IMR-90 (cell line): ENCODE data around the gene PARD3. TPM values are rescaled to one million over a fixed set of nuclear protein-coding genes. Genes with fewer than 3 reads are reported as not detected.

Experiments
- ATAC-seq: fragments of 200-7000 bp; cut with Tn5 transposase; 2 replicates; pipeline ENCODE4 v1.9.1; 2020; ENCODE audit warnings: low read depth, mild to moderate bottlenecking, moderate library complexity
- BruUV-seq: library from RNA; stranded (reverse); fragments of 400-500 nt; replicated peaks from 2 replicates; lab custom pipeline; 2021; lab: Mats Ljungman, UMichigan
- CTCF ChIA-PET: fragments of 300-600 bp; formaldehyde crosslinking; extraction: SDS; loops from one replicate; lab custom pipeline; 2021; ENCODE audit warnings: antibody characterized with exemption; lab: Yijun Ruan, JAX
- POLR2A ChIA-PET: fragments of 300-600 bp; sonication (Branson Sonifier 250); formaldehyde crosslinking; loops from one replicate; lab custom pipeline; 2022; ENCODE audit warnings: antibody characterized with exemption; ENCODE audit not compliant: unreplicated experiment; lab: Charles Lee
- DNase-seq: peaks from one replicate; pipeline ENCODE4 v3.0.0; 2013
- H2AFZ ChIP-seq: replicated peaks from 2 replicates; pipeline ENCODE3; 2013; ENCODE audit warnings: low read length, mild to moderate bottlenecking; ENCODE audit not compliant: poor library complexity
- H2AK5ac ChIP-seq: 2 replicates; pipeline ENCODE4 v1.6.1; 2013; ENCODE audit warnings: low read depth, low read length, inconsistent platforms
- H2AK9ac ChIP-seq: replicated peaks from 2 replicates; pipeline ENCODE3; 2013; ENCODE audit warnings: mild to moderate bottlenecking, low read depth, low read length, moderate library complexity; ENCODE audit not compliant: poor library complexity
- H2BK120ac ChIP-seq: 2 replicates; pipeline ENCODE4 v1.6.1; 2013; ENCODE audit warnings: low read depth, low read length, inconsistent platforms
- H2BK15ac ChIP-seq: 3 replicates; pipeline ENCODE4 v1.6.1; 2013; ENCODE audit warnings: low read depth, low read length, inconsistent platforms
- H2BK20ac ChIP-seq: 2 replicates; pipeline ENCODE4 v1.6.1; 2013; ENCODE audit warnings: low read depth, mild to moderate bottlenecking, inconsistent platforms, low read length, moderate library complexity
- H2BK5ac ChIP-seq: 2 replicates; pipeline ENCODE4 v1.6.1; 2013; ENCODE audit warnings: mild to moderate bottlenecking, low read depth, low read length, inconsistent platforms; ENCODE audit not compliant: poor library complexity, severe bottlenecking
- H3K14ac ChIP-seq: replicated peaks from 2 replicates; pipeline ENCODE4 v1.6.1; 2013; ENCODE audit warnings: low read depth, low read length, inconsistent platforms
- H3K18ac ChIP-seq: 2 replicates; pipeline ENCODE4 v1.6.1; 2013; ENCODE audit warnings: low read depth, low read length, control low read depth
- H3K23ac ChIP-seq: 2 replicates; pipeline ENCODE4 v1.6.1; 2013; ENCODE audit warnings: low read depth, low read length, inconsistent platforms
- H3K27ac ChIP-seq: 2 replicates; pipeline ENCODE4 v1.5.1; 2013; ENCODE audit warnings: mild to moderate bottlenecking, control low read depth, low read length; ENCODE audit not compliant: insufficient read depth
- H3K27me3 ChIP-seq: 2 replicates; pipeline ENCODE4 v1.6.1; 2013; ENCODE audit warnings: low read length; ENCODE audit not compliant: control insufficient read depth, insufficient read depth
- H3K36me3 ChIP-seq: 2 replicates; pipeline ENCODE4 v1.6.1; 2013; ENCODE audit warnings: low read length, mixed read lengths; ENCODE audit not compliant: control insufficient read depth, insufficient read depth
- H3K4ac ChIP-seq: 2 replicates; pipeline ENCODE4 v1.6.1; 2013; ENCODE audit warnings: low read depth, low read length, inconsistent platforms
- H3K4me1 ChIP-seq: 2 replicates; pipeline ENCODE4 v1.6.1; 2013; ENCODE audit warnings: low read length, mixed read lengths; ENCODE audit not compliant: control insufficient read depth, insufficient read depth
- H3K4me2 ChIP-seq: 2 replicates; pipeline ENCODE4 v1.6.1; 2013; ENCODE audit warnings: low read depth, mild to moderate bottlenecking, control low read depth, low read length, moderate library complexity
- H3K4me3 ChIP-seq: 2 replicates; pipeline ENCODE4 v1.5.1; 2013; ENCODE audit warnings: low read depth, mild to moderate bottlenecking, control low read depth, low read length, moderate library complexity; ENCODE audit not compliant: insufficient read depth
- H3K56ac ChIP-seq: 2 replicates; pipeline ENCODE4 v1.6.1; 2013; ENCODE audit warnings: low read length, inconsistent platforms; ENCODE audit not compliant: insufficient read depth; ENCODE audit errors: extremely low read depth
- H3K79me1 ChIP-seq, 2 experiments: 2 replicates each; pipeline ENCODE4 v1.6.1; 2013; ENCODE audit warnings: low read length in 2 of 2, inconsistent platforms in 1 of 2, low read depth in 1 of 2
- H3K9ac ChIP-seq: 2 replicates; pipeline ENCODE4 v1.6.1; 2013; ENCODE audit warnings: low read depth, low read length, control low read depth
- H3K9me1 ChIP-seq: 2 replicates; pipeline ENCODE4 v1.6.1; 2013; ENCODE audit warnings: low read length, inconsistent platforms; ENCODE audit not compliant: insufficient read depth
- H3K9me3 ChIP-seq: 2 replicates; pipeline ENCODE4 v1.6.1; 2013; ENCODE audit warnings: low read length; ENCODE audit not compliant: control insufficient read depth, insufficient read depth
- H4K20me1 ChIP-seq: 2 replicates; pipeline ENCODE4 v1.6.1; 2013; ENCODE audit warnings: low read length, inconsistent platforms; ENCODE audit not compliant: insufficient read depth
- H4K5ac ChIP-seq: 2 replicates; pipeline ENCODE4 v1.6.1; 2013; ENCODE audit warnings: mild to moderate bottlenecking, low read depth, low read length, control low read depth
- H4K8ac ChIP-seq, 2 experiments: 2 replicates each; pipeline ENCODE4 v1.6.1; 2013; ENCODE audit warnings: low read depth in 2 of 2, low read length in 2 of 2, control low read depth in 1 of 2, inconsistent platforms in 1 of 2
- H4K91ac ChIP-seq: 2 replicates; pipeline ENCODE4 v1.6.1; 2013; ENCODE audit warnings: low read depth, low read length, inconsistent platforms; ENCODE audit not compliant: insufficient read depth
- CEBPB ChIP-seq: IDR thresholded peaks from 2 replicates; pipeline ENCODE4 v1.6.1; 2012; ENCODE audit warnings: low read depth, low read length, improper control_type of control experiment
- ELK1 ChIP-seq: fragments of 150-350 bp; IDR thresholded peaks from 2 replicates; pipeline ENCODE4 v1.6.1; 2016; ENCODE audit warnings: low read depth, mild to moderate bottlenecking, low read length, moderate library complexity, borderline replicate concordance
- FOS ChIP-seq: fragments of 150-350 bp; IDR thresholded peaks from 2 replicates; pipeline ENCODE4 v1.6.1; 2016; ENCODE audit warnings: low read depth, low read length
- NFE2L2 ChIP-seq: fragments of 150-350 bp; IDR thresholded peaks from 2 replicates; pipeline ENCODE4 v1.6.1; 2016; ENCODE audit warnings: low read depth, mild to moderate bottlenecking, low read length
- POLR2A ChIP-seq: IDR thresholded peaks from 2 replicates; pipeline ENCODE4 v1.6.1; 2012; ENCODE audit warnings: mild to moderate bottlenecking, low read depth, low read length
- dilution Hi-C: fragments of 300-500 bp; cut with HindIII; formaldehyde crosslinking; loops from one replicate; pipeline ENCODE4 v1.14.3; 2018; ENCODE audit warnings: low sequenced_read_pairs; ENCODE audit not compliant: unreplicated experiment
- in situ Hi-C: fragments of 300-500 bp; cut with MboI; formaldehyde crosslinking; loops from 3 replicates; pipeline ENCODE4 v1.14.3; 2019; ENCODE audit warnings: low sequenced_read_pairs, inconsistent platforms, mixed read lengths
- intact Hi-C: fragments of 100-400 bp; cut with micrococcal nuclease; formaldehyde crosslinking; loops from 2 replicates; pipeline ENCODE4 v1.10.0; 2022
- polyA plus RNA-seq, 3 experiments: library from polyadenylated mRNA; depleted of rRNA; stranded (reverse); fragments of >200 nt; gene quantifications; 2 replicates each; pipeline ENCODE4 v1.2.3, GENCODE V29; 2012; ENCODE audit warnings: low replicate concordance in 1 of 3
- total RNA-seq: library from RNA; depleted of rRNA; stranded (reverse); fragments of >200 nt; gene quantifications from 2 replicates; pipeline ENCODE4 v1.2.3, GENCODE V29; 2012

PARD3 gene
- total and polyA plus RNA-seq, 2 of the 4 experiments (the other 2 are of a cell fraction), result 14.6 to 37.5 TPM

- Histone ChIP-seq H3K4me2 (peak overlapping the region; percentile 78; the same call in 1 of the 2 replicates), H2AK9ac (no peak overlapping the region), H3K36me3 (no peaks in the 10 kb centered on the region), H3K56ac (no peak overlapping the region), H4K91ac (no peak overlapping the region), H3K79me1 (peaks cover 10 to 27% of the 10 kb centered on the region in 2 experiments; a peak in 2 of 4 replicates), H2AK5ac (no peak overlapping the region), H3K9me3 (no peaks in the 10 kb centered on the region), H4K8ac (peak overlapping the region in 1 of 2 experiments; percentile 51; a peak in 1 of 4 replicates), H2BK15ac (no peak overlapping the region), H3K14ac (peak overlapping the region; percentile 26; the same call in 1 of the 2 replicates), H3K4me1 (peaks cover 12% of the 10 kb centered on the region), H3K18ac (peak overlapping the region; percentile 60; the same call in 1 of the 2 replicates), H3K27ac (peak overlapping the region; percentile 5; the same call in 1 of the 2 replicates), H3K4ac (no peak overlapping the region), H2AFZ (no peak overlapping the region), H4K20me1 (no peaks in the 10 kb centered on the region), H3K27me3 (no peaks in the 10 kb centered on the region), H4K5ac (peak overlapping the region; percentile 38; the same call in 1 of the 2 replicates), H3K23ac (no peak overlapping the region), H3K9me1 (peaks cover 11% of the 10 kb centered on the region), H3K4me3 (no peak overlapping the region), H2BK5ac (peak overlapping the region; percentile 94), H3K9ac (no peak overlapping the region), H2BK20ac (no peak overlapping the region), H2BK120ac (no peak overlapping the region; the same call in 1 of the 2 replicates)
- DNase-seq (peak; percentile 95), ATAC-seq (peak; percentile 70)
- TF ChIP-seq NFE2L2, result no peak
- TF ChIP-seq CEBPB, result peak; percentile 98
- no peak for TF ChIP-seq POLR2A
- TF ChIP-seq FOS, result no peak
- no peak for TF ChIP-seq ELK1
- in situ Hi-C loops (no loop called here), dilution Hi-C loops (no loop called here), intact Hi-C loops (no loop called here)
- POLR2A ChIA-PET, result no interaction called here
- CTCF ChIA-PET, result interaction anchor here (0.6 kb wide), 1 partner anchor 445 kb away, joined by 3 read pairs; no protein-coding TSS in a partner anchor
- BruUV-seq, result no TSS peak
Measured at GRCh38 chr10:34584164-34584563, 230.9 kb downstream of the PARD3 start.
